HEK293 (cell line): ENCODE results near the gene DOCK1.

Source experiments
- HOXC10 ChIP-seq: sonication (generic); formaldehyde crosslinking; IDR thresholded peaks from 2 replicates; pipeline ENCODE4 v1.8.1; 2023; ENCODE audit warnings: mild to moderate bottlenecking, missing genetic modification reagents
- ZNF138 ChIP-seq: fragments of 450-650 bp; formaldehyde crosslinking; IDR thresholded peaks from 2 replicates; pipeline ENCODE4 v1.5.1; 2016; ENCODE audit warnings: missing biosample characterization, missing genetic modification characterization, borderline replicate concordance
- ZNF423 ChIP-seq: fragments of 450-650 bp; formaldehyde crosslinking; IDR thresholded peaks from 2 replicates; pipeline ENCODE4 v1.5.1; 2016; ENCODE audit warnings: missing biosample characterization, missing genetic modification characterization
- ZNF707 ChIP-seq: fragments of 450-650 bp; formaldehyde crosslinking; IDR thresholded peaks from 2 replicates; pipeline ENCODE4 v1.5.1; 2016; ENCODE audit warnings: missing biosample characterization, missing genetic modification characterization
- ZNF76 ChIP-seq: fragments of 450-650 bp; formaldehyde crosslinking; IDR thresholded peaks from 2 replicates; pipeline ENCODE4; 2016; ENCODE audit warnings: low read depth, missing biosample characterization, missing genetic modification characterization, borderline replicate concordance
- TF ChIP-seq, protein P1 (sequence below): fragments of 450-650 bp; formaldehyde crosslinking; IDR thresholded peaks from 2 replicates; pipeline ENCODE4 v1.5.1; 2016; ENCODE audit warnings: missing biosample characterization, missing genetic modification characterization, borderline replicate concordance
- TF ChIP-seq, protein P2 (sequence below): sonication (generic); formaldehyde crosslinking; IDR thresholded peaks from 2 replicates; pipeline ENCODE4 v1.8.1; 2022; ENCODE audit warnings: mild to moderate bottlenecking, moderate library complexity, missing genetic modification reagents
- TF ChIP-seq, protein P3 (sequence below): fragments of 450-650 bp; formaldehyde crosslinking; IDR thresholded peaks from 2 replicates; pipeline ENCODE4 v1.5.1; 2017; ENCODE audit warnings: missing biosample characterization, missing genetic modification characterization
- TF ChIP-seq, protein P4 (sequence below): fragments of 450-650 bp; formaldehyde crosslinking; IDR thresholded peaks from 2 replicates; pipeline ENCODE4 v1.5.1; 2016; ENCODE audit warnings: missing biosample characterization, missing genetic modification characterization
- TF ChIP-seq, protein P5 (sequence below): fragments of 450-650 bp; formaldehyde crosslinking; IDR thresholded peaks from 2 replicates; pipeline ENCODE4 v1.5.1; 2016; ENCODE audit warnings: missing biosample characterization, missing genetic modification characterization

DNA sequence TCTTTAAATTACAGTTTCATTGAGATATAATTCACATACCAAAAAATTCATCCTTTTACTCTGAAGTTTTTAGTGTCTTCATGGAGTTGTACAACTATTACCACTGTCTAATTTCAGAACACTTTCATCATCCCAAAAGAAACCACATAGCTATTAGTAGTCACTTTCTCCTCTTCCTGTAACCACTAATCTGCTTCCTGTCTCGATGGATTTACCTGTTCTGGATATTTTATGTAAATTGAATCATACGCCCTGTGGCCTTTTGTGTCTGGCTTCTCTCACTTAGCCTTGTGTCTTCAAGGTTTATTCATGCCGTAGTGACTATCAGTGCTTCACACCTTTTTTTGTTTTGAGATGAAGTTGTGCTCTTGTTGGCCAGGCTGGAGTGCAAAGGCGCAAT lies 135.5 kb downstream of the DOCK1 start:
- TF ChIP-seq, protein P1, sequence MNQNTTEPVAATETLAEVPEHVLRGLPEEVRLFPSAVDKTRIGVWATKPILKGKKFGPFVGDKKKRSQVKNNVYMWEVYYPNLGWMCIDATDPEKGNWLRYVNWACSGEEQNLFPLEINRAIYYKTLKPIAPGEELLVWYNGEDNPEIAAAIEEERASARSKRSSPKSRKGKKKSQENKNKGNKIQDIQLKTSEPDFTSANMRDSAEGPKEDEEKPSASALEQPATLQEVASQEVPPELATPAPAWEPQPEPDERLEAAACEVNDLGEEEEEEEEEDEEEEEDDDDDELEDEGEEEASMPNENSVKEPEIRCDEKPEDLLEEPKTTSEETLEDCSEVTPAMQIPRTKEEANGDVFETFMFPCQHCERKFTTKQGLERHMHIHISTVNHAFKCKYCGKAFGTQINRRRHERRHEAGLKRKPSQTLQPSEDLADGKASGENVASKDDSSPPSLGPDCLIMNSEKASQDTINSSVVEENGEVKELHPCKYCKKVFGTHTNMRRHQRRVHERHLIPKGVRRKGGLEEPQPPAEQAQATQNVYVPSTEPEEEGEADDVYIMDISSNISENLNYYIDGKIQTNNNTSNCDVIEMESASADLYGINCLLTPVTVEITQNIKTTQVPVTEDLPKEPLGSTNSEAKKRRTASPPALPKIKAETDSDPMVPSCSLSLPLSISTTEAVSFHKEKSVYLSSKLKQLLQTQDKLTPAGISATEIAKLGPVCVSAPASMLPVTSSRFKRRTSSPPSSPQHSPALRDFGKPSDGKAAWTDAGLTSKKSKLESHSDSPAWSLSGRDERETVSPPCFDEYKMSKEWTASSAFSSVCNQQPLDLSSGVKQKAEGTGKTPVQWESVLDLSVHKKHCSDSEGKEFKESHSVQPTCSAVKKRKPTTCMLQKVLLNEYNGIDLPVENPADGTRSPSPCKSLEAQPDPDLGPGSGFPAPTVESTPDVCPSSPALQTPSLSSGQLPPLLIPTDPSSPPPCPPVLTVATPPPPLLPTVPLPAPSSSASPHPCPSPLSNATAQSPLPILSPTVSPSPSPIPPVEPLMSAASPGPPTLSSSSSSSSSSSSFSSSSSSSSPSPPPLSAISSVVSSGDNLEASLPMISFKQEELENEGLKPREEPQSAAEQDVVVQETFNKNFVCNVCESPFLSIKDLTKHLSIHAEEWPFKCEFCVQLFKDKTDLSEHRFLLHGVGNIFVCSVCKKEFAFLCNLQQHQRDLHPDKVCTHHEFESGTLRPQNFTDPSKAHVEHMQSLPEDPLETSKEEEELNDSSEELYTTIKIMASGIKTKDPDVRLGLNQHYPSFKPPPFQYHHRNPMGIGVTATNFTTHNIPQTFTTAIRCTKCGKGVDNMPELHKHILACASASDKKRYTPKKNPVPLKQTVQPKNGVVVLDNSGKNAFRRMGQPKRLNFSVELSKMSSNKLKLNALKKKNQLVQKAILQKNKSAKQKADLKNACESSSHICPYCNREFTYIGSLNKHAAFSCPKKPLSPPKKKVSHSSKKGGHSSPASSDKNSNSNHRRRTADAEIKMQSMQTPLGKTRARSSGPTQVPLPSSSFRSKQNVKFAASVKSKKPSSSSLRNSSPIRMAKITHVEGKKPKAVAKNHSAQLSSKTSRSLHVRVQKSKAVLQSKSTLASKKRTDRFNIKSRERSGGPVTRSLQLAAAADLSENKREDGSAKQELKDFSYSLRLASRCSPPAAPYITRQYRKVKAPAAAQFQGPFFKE (tag by site-specific recombination), result no peak
- TF ChIP-seq, protein P2, sequence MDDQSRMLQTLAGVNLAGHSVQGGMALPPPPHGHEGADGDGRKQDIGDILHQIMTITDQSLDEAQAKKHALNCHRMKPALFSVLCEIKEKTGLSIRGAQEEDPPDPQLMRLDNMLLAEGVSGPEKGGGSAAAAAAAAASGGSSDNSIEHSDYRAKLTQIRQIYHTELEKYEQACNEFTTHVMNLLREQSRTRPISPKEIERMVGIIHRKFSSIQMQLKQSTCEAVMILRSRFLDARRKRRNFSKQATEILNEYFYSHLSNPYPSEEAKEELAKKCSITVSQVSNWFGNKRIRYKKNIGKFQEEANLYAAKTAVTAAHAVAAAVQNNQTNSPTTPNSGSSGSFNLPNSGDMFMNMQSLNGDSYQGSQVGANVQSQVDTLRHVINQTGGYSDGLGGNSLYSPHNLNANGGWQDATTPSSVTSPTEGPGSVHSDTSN (CRISPR knock-in tag), result no peak
- no peak for TF ChIP-seq ZNF423 (tag by site-specific recombination)
- TF ChIP-seq, protein P3, sequence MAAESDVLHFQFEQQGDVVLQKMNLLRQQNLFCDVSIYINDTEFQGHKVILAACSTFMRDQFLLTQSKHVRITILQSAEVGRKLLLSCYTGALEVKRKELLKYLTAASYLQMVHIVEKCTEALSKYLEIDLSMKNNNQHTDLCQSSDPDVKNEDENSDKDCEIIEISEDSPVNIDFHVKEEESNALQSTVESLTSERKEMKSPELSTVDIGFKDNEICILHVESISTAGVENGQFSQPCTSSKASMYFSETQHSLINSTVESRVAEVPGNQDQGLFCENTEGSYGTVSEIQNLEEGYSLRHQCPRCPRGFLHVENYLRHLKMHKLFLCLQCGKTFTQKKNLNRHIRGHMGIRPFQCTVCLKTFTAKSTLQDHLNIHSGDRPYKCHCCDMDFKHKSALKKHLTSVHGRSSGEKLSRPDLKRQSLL, result no peak
- TF ChIP-seq, protein P4, sequence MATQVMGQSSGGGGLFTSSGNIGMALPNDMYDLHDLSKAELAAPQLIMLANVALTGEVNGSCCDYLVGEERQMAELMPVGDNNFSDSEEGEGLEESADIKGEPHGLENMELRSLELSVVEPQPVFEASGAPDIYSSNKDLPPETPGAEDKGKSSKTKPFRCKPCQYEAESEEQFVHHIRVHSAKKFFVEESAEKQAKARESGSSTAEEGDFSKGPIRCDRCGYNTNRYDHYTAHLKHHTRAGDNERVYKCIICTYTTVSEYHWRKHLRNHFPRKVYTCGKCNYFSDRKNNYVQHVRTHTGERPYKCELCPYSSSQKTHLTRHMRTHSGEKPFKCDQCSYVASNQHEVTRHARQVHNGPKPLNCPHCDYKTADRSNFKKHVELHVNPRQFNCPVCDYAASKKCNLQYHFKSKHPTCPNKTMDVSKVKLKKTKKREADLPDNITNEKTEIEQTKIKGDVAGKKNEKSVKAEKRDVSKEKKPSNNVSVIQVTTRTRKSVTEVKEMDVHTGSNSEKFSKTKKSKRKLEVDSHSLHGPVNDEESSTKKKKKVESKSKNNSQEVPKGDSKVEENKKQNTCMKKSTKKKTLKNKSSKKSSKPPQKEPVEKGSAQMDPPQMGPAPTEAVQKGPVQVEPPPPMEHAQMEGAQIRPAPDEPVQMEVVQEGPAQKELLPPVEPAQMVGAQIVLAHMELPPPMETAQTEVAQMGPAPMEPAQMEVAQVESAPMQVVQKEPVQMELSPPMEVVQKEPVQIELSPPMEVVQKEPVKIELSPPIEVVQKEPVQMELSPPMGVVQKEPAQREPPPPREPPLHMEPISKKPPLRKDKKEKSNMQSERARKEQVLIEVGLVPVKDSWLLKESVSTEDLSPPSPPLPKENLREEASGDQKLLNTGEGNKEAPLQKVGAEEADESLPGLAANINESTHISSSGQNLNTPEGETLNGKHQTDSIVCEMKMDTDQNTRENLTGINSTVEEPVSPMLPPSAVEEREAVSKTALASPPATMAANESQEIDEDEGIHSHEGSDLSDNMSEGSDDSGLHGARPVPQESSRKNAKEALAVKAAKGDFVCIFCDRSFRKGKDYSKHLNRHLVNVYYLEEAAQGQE, result no peak
- TF ChIP-seq HOXC10 (CRISPR knock-in tag), result no peak
- no peak for TF ChIP-seq ZNF76 (tag by site-specific recombination)
- TF ChIP-seq, protein P5, sequence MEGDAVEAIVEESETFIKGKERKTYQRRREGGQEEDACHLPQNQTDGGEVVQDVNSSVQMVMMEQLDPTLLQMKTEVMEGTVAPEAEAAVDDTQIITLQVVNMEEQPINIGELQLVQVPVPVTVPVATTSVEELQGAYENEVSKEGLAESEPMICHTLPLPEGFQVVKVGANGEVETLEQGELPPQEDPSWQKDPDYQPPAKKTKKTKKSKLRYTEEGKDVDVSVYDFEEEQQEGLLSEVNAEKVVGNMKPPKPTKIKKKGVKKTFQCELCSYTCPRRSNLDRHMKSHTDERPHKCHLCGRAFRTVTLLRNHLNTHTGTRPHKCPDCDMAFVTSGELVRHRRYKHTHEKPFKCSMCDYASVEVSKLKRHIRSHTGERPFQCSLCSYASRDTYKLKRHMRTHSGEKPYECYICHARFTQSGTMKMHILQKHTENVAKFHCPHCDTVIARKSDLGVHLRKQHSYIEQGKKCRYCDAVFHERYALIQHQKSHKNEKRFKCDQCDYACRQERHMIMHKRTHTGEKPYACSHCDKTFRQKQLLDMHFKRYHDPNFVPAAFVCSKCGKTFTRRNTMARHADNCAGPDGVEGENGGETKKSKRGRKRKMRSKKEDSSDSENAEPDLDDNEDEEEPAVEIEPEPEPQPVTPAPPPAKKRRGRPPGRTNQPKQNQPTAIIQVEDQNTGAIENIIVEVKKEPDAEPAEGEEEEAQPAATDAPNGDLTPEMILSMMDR (tag by site-specific recombination), result no peak
- no peak for TF ChIP-seq ZNF707 (tag by site-specific recombination)
- no peak for TF ChIP-seq ZNF138
